Neural progenitor cell (in vitro differentiated cells): ENCODE results near the gene CALN1.

Experiments
- EZH2phosphoT487 ChIP-seq: fragments of 200-600 bp; sonication (generic); IDR thresholded peaks from 2 replicates; pipeline ENCODE4 v1.6.1; 2017; ENCODE audit warnings: antibody characterized with exemption
- TF ChIP-seq, protein P1 (sequence below): fragments of 200-600 bp; sonication (generic); IDR thresholded peaks from 2 replicates; pipeline ENCODE4 v1.5.1; 2017; ENCODE audit warnings: antibody characterized with exemption, mild to moderate bottlenecking

DNA sequence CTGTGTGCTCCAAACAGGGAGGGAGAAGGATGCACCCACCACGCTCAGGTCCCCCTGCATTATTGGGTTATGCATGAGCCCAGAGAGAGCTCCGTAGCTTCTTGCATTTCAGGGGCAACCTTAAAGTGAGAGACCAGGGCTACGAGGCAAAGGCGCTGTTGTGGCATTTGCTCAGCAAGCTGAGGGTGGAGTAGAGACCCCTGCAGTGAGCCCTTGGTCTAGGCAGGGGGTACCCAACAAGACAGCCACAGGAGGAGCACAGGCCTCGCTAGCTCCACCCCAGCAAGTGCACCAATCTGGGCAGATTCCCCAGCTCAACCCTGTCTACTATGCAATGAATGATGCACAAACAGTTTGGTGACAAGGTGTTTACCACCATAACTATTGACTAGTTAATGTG lies 198.4 kb downstream of the CALN1 start:
- TF ChIP-seq, protein P1, sequence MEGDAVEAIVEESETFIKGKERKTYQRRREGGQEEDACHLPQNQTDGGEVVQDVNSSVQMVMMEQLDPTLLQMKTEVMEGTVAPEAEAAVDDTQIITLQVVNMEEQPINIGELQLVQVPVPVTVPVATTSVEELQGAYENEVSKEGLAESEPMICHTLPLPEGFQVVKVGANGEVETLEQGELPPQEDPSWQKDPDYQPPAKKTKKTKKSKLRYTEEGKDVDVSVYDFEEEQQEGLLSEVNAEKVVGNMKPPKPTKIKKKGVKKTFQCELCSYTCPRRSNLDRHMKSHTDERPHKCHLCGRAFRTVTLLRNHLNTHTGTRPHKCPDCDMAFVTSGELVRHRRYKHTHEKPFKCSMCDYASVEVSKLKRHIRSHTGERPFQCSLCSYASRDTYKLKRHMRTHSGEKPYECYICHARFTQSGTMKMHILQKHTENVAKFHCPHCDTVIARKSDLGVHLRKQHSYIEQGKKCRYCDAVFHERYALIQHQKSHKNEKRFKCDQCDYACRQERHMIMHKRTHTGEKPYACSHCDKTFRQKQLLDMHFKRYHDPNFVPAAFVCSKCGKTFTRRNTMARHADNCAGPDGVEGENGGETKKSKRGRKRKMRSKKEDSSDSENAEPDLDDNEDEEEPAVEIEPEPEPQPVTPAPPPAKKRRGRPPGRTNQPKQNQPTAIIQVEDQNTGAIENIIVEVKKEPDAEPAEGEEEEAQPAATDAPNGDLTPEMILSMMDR: no peak
- TF ChIP-seq EZH2phosphoT487: no peak
